ENCODE data around the gene OVCH1. TPM values are rescaled to one million over a fixed set of nuclear protein-coding genes. Genes with fewer than 3 reads are reported as not detected.

Gene OVCH1
- total RNA-seq, 1 donor from 2014 or later: 2.6 TPM

- Histone ChIP-seq H3K27ac (no peak overlapping the region), H3K9me3 (no peaks in the 10 kb centered on the region), H3K27me3 (no peaks in the 10 kb centered on the region), H3K4me3 (no peak overlapping the region), H3K4me1 (no peaks in the 10 kb centered on the region), H3K36me3 (no peaks in the 10 kb centered on the region)
- no peak for DNase-seq (ENCODE audit: low spot score in 2 of 2)
- no peak for TF ChIP-seq CTCF (IDR thresholded peaks at IDR 0.05)
- intact Hi-C loops (cut with DNase I): no loop called here
Observed at GRCh38 chr12:29414368-29414767, 83.1 kb downstream of the OVCH1 start.

GRCh38 chr12:29405561-29405960 lies 91.9 kb downstream of the OVCH1 start:
- H3K9me3 ChIP-seq: no peaks in the 10 kb centered on the region
- intact Hi-C loops (cut with DNase I): no loop called here
- H3K4me1 ChIP-seq: no peaks in the 10 kb centered on the region
- TF ChIP-seq CTCF (IDR thresholded peaks at IDR 0.05): no peak
- H3K36me3 ChIP-seq: no peaks in the 10 kb centered on the region
- DNase-seq (ENCODE audit: low spot score in 2 of 2): no peak
- H3K4me3 ChIP-seq: no peak overlapping the region
- H3K27ac ChIP-seq: no peak overlapping the region
- no peaks in the 10 kb centered on the region for H3K27me3 ChIP-seq

GRCh38 chr12:29403991-29404390 lies 93.5 kb downstream of the OVCH1 start:
- TF ChIP-seq CTCF (IDR thresholded peaks at IDR 0.05): no peak
- Histone ChIP-seq H3K36me3 (no peaks in the 10 kb centered on the region), H3K9me3 (no peaks in the 10 kb centered on the region), H3K27me3 (no peaks in the 10 kb centered on the region), H3K27ac (no peak overlapping the region), H3K4me1 (no peaks in the 10 kb centered on the region), H3K4me3 (no peak overlapping the region)
- intact Hi-C loops (cut with DNase I): no loop called here
- no peak for DNase-seq (ENCODE audit: low spot score in 2 of 2)

- no peaks in the 10 kb centered on the region for H3K4me1 ChIP-seq
- intact Hi-C loops (cut with DNase I): no loop called here
Observed at GRCh38 chr12:29402437-29402836, 95.0 kb downstream of the OVCH1 start.

GRCh38 chr12:29398495-29398894 lies 99.0 kb downstream of the OVCH1 start:
- intact Hi-C loops (cut with DNase I): no loop called here

More at GRCh38 chr12:29402437-29402836, 95.0 kb downstream of the OVCH1 start:
- Histone ChIP-seq H3K27me3 (no peaks in the 10 kb centered on the region), H3K4me3 (no peak overlapping the region), H3K27ac (no peak overlapping the region), H3K9me3 (no peaks in the 10 kb centered on the region), H3K36me3 (no peaks in the 10 kb centered on the region)
- TF ChIP-seq CTCF (IDR thresholded peaks at IDR 0.05): no peak
- DNase-seq (ENCODE audit: low spot score in 2 of 2): no peak

More at GRCh38 chr12:29398495-29398894, 99.0 kb downstream of the OVCH1 start:
- H3K36me3 ChIP-seq: no peaks in the 10 kb centered on the region
- H3K4me1 ChIP-seq: no peaks in the 10 kb centered on the region
- no peak for TF ChIP-seq CTCF (IDR thresholded peaks at IDR 0.05)
- no peak overlapping the region for H3K4me3 ChIP-seq
- no peak for DNase-seq (ENCODE audit: low spot score in 2 of 2)
- H3K27me3 ChIP-seq: no peaks in the 10 kb centered on the region
- no peak overlapping the region for H3K27ac ChIP-seq
- H3K9me3 ChIP-seq: no peaks in the 10 kb centered on the region

All from ascending aorta (tissue), 2 donors.